EL (cell line): ENCODE results near the gene AKNA.

Experiments
- DNase-seq: peaks from one replicate; pipeline ENCODE4 v3.0.0-alpha.2; 2016

Gene AKNA, protein sequence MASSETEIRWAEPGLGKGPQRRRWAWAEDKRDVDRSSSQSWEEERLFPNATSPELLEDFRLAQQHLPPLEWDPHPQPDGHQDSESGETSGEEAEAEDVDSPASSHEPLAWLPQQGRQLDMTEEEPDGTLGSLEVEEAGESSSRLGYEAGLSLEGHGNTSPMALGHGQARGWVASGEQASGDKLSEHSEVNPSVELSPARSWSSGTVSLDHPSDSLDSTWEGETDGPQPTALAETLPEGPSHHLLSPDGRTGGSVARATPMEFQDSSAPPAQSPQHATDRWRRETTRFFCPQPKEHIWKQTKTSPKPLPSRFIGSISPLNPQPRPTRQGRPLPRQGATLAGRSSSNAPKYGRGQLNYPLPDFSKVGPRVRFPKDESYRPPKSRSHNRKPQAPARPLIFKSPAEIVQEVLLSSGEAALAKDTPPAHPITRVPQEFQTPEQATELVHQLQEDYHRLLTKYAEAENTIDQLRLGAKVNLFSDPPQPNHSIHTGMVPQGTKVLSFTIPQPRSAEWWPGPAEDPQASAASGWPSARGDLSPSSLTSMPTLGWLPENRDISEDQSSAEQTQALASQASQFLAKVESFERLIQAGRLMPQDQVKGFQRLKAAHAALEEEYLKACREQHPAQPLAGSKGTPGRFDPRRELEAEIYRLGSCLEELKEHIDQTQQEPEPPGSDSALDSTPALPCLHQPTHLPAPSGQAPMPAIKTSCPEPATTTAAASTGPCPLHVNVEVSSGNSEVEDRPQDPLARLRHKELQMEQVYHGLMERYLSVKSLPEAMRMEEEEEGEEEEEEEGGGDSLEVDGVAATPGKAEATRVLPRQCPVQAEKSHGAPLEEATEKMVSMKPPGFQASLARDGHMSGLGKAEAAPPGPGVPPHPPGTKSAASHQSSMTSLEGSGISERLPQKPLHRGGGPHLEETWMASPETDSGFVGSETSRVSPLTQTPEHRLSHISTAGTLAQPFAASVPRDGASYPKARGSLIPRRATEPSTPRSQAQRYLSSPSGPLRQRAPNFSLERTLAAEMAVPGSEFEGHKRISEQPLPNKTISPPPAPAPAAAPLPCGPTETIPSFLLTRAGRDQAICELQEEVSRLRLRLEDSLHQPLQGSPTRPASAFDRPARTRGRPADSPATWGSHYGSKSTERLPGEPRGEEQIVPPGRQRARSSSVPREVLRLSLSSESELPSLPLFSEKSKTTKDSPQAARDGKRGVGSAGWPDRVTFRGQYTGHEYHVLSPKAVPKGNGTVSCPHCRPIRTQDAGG (N-terminal part only)

DNA sequence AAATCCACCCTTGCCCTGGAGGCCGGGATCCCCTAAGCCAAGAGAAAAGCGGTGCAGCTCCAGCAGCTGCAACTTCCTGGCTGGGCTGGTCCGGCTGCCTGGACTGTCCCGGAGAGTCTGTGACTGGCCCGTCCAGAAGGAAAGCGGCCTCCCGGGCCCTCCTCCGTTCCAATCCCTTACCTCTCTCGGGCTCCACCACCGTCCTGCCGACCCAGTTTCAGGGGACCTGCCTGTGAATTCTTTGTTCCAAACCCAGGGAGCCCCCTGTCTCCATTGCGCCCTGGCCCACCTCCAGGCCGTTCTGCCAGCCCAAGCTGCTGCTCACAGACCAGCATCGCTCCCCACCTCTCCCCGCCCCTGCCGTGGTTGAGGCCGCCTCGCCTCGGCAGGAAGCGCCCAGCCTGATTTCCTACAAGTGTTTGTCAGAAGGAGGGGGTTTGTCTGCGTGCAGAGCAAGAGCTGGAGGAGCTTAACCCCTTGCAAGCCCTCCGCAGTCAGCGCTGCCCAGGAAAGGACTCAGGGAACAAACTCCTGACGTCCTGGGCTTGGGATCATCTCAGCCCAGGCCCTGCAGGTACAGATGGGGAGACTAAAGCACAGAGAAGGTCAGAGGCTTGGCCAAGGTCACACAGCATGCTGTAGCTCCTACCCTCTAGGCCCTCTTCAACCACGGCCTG is at the start of gene AKNA:
TSS of gene AKNA (minus strand) at position 303 of the 677 bp plus-strand sequence. CDS start 6,649 bp downstream, outside the sequence.
- peak; percentile 73 for DNase-seq

DNA sequence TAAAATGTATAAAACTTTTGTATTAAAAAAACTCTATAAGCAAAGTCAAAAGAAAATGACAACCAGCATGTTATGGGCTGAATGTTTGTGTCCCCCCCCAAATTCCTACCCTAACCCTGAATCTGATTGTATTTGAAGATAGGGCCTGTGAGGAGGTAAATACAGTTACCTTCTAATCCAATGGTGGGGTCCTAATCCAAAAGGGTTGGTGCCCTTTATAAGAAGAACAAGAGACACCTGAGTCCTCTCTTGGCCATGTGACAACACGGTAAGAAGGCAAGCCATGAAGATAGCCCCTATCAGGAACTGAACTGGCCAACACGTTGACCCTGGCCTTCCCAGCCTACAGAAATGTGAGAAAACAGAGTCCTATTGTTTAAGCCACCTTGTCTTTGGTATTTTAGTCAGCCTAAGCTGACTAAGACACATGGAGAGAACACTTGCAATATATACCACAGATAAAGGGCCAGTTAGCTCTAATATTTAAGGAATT is 49.7 kb upstream of the AKNA start:
- no peak for DNase-seq

DNA sequence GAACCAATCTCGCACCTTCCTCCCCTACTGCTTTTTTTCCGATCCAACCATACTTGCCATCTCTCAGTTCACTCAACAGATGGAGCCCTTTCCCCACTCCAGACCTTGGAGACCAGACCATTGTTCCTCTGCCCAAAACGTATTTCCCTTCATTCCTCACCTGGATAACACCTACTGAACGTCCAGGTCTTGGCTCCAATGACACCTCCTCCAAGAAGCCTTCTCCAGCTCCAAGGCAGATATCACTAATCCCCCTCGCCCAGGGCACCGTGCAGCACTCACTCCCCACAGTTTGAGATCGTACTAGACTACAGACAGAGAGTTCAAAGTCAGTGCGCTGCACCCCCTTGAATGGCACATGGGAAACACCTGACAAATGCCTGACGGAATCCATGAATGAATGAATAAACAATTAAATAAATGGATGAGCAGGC is 47.1 kb upstream of the AKNA start:
- DNase-seq, result peak; percentile 36

DNA sequence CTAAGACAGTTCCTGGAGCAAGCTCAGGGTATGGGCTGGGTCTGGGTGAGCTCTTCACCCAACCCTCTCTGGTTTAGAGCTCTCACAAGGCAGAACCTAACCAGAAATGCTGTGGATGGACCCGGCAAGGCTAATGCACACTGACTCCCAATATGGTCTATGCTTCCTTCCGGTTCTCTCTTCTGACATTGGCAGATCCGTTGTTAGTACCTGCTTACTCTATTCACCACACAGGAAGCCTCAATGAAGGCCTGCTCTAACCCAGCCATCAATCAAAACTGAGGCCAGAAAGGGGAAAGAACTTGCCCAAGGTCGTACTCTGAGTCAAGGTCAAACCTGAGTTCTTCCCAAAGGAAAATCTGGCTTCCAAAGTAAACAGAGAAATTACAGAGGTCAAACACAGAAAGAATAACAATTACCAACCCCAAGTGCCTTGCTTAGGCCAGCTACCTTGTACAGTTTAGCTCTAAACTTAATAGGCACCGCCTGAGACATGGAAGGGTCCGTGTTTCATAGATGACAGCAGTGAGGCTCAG is 46.0 kb upstream of the AKNA start:
- DNase-seq, result no peak

DNA sequence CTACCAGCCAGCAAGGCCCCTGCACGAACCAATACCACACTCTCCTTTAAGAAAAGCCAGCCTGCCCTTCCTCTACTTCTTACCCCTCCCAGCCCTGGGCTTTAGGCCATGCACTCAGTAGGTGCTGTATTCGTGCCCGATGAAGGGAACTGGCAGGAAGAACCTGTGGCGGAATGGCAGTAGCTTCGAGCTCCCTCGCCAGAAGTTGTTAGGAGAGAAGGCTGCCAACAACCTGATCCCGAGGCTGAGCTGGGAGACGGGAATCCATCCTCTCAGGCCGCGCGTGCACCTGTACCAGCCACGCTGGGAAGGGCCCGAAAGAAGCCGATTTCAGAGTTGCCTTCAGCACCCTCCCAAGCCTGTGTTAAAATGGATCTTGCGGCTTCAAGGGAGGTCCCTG is 45.3 kb upstream of the AKNA start:
- DNase-seq, result no peak

DNA sequence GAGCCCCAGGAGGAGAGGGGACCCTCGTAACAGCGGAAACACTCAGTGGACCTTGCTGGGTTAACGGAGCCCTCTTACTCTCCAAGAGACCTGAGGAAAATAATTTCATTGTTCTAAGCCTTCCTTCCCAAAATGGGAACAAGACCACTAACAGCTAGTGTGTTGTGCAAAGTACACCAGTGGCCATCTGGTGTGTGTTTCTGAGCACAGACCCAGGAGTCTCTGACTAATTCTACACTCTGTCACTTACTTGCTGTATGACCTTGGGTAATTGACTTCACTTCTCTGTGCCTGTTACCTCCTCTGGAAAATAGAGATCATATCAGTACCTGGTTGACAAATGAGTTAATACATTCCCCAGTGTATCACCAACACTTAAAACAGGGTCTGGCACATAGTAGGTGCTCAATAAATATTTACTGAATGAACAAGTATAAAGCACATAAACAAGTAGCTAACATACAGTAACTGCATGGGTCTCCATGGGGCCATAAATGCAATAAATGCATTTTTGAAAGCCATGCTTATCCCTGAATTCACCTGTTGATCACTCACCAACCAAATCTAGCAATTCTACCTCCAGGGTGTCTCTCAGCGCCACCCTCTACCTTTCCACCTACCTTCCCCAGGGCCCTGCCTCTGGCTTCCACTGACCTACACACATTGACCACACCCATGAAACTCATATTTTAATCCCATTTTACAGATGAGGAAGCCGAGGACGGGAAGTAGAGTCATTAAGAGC is 44.7 kb upstream of the AKNA start:
- DNase-seq, result no peak

DNA sequence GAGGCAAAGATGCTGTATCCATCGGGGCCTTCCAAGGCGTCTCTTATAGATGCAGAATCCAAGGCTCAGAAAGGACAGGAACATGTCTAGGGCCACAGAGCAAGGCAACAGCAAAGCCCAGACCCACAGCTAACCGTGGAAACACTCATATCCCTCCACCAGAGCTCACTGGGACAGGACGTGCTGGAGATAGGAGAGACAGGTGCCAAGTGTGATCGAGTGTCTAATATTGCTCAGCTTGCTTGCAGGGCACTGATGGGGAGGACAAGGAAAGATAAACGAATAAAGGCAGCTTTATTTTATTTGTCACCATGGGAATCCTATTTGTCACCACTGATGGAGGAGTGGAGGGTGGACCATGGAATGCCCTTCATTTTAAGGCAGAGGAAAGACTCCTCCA is 44.0 kb upstream of the AKNA start:
- no peak for DNase-seq

DNA sequence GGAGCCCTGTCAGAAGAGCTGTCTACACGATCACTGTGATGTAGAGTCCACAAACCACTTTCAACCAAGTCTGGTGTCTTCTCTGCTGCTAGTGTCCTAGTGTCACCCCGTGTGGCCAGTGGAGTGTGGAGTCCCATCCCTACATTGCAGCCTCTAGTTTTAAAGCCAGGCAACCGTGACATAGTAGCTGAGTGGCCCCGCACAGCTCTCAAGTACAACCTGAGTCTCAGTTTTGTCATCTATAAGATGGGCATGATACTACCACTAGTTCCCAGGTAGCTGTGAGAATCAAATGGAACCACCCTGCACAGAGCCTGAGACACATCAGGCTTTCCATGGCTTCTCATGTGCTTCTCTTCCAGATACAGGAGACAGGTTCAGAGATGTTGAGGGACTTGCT is 43.2 kb upstream of the AKNA start:
- DNase-seq, result no peak

DNA sequence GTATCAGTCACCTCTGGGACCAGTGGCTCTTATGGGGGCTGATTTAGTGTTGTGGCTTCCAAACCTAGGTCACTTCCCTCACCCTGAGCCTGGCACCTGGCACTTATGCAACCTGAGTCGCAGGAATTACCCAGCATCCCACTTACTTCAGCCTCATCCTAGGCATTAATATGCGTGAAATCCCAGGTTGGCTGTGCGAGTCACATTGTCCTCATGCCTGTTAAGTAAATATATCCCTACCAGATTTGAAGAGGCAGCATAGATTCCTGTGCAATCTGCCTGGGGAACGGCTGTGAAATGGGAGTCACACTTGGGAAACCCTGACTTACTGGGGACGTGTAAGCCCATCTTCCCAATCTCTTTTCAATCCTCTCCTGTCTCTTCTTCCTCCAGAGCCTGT is 42.7 kb upstream of the AKNA start:
- DNase-seq, result no peak

DNA sequence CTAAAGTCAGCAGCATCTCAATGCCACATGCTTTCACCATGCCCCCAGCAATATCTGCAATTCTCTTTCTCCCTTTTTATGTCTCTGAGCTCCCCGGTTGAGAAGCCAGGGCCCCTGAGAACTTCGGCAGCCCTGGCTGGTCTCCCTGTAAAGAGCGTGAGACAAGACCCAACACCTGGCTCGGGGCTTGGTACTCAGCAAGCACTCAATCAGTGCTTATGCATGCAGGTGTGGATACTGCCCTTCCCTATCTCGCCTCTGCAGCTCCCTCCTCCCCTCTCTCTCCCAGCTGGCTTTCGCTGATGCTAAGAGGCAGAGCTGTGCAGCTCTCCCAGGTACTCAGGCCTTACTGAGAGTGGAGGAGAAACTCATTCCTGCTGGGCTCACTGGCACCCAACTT is 41.7 kb upstream of the AKNA start:
- no peak for DNase-seq

DNA sequence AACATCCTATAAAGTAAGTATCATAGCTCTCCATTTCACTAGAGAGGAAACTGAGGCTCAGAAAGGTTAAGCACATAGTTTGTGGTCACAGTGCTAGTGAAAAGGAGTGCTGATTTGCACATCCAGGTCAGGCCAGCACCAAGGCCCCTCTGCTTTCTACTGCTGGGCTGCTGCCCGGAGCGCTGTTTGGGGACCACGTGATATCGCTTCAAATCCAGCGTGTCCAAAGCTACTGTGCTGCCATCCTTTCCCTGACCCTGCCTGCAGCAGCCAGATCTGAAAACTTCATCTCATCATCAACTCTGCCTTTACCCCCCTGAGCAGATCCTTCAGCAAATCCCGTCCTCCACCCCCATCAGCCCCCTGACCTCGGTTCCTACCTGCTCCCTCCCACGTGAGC is 40.7 kb upstream of the AKNA start:
- DNase-seq, result no peak

DNA sequence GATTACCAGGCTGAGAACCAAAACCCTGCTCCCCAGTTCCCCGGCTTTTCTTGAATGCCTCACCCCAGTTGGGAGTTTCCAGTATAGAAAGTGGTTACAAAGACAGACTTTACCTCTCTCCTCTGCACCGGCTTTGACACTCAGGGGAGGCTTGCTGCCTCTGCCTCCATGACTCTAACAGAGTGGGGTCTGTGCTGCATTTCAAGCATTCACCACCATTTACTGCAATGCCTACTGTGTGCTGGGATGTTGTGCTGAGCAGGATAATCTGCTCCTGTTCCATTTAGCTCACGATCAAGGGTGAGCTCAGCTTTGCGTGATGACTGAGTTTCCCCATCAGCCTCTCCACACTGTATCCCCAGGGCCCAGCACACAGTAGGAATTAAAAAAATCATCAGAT is 39.9 kb upstream of the AKNA start:
- DNase-seq, result no peak

DNA sequence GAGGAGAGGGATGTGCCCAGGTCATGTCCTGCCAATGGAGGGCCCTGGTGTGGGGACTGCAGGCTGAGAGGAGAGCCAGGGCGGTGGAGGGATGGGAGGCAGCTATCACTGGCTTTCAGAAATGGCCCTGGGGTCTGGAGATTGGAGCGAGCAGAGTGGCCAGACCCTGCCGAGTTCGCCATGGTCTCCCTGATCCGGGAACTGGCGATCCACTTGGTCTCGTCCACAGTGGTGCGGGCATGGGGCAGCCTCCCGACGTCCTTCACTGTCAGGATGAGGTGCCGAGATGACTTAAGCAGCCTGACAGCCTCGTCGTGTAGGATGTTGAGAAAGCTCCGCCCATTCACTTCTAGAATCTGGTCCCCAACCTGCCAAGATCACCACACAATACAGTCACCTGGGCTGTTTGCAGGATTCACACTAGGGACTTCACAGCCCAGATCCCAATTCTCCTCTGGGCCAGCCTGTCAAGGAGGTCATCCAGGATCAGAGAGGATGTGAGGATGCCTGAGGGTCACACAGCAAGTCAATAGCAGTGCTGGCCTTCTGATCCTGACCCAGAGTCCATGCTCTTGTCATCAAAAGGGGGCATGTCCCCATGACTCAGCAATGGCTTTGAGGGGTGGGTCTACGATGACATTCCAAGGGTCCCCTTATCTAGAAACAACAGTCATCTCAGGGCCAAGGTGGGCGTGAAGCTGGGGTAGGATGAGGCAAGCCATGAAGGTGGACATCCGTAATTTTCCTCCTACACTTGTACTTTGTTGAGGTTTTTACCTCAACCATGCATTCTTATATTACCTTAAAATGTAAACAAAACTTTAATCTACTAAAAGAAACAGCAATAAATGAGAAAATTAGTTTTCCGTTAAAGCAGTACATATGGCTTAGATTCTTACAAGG is 38.5 kb upstream of the AKNA start:
- DNase-seq, result no peak

DNA sequence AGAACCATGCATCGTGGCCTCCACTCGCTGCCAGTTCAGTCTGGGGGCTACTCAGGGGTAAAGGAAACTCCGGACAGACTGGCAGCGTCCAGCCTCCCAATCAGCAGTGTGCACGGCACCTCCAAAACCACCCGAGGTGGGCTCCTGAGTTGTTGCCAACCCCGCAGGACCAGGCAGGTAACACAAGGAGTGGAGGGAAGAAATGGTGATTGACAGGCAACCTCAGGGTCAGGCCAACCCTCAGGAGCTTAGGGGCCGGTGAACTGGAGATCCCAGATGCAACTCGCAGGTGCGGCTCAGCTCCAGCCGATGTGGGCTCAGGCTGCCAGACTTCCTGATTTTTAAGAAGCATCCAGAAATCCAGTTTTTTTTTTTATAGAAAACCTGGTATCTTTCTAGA is 37.3 kb upstream of the AKNA start:
- DNase-seq, result no peak

DNA sequence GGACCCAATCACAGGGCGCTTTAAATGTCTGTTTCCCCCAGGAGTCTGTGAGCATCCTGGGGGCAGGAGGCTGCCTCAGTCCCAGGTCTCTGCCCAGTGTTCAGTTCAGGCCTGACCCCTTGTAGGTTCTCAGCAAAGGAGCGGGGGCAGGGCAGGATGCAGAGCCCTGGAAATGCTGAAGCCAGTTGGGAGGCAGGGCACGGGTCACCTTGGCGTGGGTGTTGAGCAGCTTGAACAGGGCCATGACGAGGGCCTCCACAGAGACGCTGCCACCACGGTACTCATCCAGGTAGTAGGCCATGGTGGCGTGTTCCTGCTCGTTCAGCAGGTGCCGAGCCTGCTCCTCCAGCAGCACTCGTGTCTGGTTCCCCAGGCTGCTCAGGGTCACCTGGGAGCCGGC is 36.3 kb upstream of the AKNA start:
- no peak for DNase-seq

DNA sequence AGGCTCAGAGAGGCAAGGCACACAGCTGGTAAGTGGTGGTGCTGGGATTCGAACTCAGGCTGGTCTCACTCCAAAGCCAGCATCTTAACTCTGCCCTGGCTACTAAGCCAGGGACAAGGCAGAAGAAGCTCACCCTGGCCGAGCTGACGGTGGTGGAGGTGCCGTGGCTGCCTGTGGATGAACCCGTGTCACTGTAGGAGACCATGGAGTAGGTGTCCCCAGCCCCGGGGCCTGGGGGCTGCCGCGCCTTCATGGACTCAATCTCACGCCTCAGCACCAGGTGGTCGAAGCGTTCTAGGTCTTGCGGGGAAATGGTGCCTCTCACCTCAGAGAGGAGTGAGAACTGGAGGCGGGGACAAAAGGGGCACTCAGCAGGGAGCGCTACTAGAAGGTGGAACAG is 35.4 kb upstream of the AKNA start:
- DNase-seq, result no peak

DNA sequence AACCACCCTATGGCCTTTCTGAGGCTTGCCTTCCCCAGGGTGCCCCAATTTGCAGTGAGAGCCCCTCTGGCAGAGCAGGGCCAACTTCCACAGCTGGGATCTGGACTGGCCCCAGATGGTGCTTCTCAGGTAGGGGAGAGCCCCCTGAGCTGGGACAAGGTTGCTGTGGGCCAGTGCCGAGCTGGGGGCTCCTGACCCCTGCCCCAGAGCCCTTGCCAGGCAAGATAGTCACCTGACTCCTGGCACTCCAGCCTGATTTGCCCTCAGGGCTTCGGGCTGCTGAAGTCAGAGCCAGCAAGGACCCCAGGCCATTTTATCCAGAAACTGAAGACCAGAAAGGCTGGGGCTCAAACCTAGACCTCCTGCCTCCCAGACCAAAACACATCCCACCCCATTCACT is 33.4 kb upstream of the AKNA start:
- no peak for DNase-seq

DNA sequence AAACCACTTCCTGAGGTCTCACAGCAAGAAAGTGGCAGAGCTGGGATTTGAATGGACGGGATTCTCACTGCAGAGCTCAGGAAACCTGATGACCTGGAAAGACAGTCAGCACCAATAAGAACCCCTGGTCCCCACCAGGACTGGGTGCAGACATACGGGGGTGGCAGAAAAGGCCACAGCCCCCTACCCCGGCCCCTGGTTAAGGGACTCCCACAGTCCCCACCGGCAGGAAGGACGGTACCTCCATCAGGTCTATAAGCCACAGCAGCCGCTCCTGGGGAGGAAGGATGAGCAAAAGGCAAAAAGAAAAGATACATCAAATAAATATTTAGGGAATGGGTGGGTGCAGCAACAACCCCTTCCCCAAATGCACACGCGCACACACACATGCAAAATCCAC is 32.0 kb upstream of the AKNA start:
- DNase-seq, result no peak

DNA sequence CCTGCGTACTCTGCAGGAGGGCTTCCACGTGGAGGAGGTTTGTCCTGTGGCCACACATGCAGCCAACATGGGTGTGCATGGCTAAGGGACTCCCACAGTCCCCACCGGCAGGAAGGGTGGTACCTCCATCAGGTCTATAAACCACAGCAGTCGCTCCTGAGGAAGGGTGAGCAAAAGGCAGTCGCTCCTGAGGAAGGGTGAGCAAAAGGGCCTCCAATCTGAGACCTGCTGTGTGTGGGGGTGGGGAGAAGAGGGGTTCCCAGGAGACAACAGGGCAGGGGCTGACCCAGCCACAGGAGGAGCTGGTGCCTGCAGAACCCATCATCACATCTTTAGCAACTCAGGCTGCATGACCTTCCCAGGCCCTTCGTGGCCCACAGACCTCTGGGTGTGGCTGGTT is 30.3 kb upstream of the AKNA start:
- DNase-seq, result no peak

DNA sequence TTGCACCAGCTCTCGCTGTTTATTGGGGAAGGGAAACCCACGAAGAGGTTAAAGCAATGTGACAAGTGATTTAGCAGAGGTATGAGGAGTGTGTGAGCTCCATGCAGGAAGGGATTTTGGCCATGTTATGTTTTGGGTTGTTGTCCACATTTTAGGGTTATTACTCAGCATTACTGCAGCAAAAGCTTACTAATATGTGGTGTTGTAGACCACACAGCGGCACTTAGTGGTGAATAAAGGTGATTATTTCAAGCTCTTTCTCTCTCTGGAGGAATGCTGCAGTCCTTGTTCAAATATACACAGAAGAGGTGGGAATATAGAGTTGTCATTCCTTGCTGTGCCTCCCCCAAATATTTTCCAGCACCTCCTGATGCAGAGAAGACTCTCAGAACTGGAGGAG is 29.7 kb upstream of the AKNA start:
- peak; percentile 57 for DNase-seq
